A549 treated with DMSO at 1 μM for 4 hours (cell line): ENCODE data around the gene TRHDE. TPM values are rescaled to one million over a fixed set of nuclear protein-coding genes. Genes with fewer than 3 reads are reported as not detected.

Source experiments
- total RNA-seq: library from RNA; stranded (reverse); fragments of 200-300 nt; extraction: Qiagen RNA extraction; gene quantifications from 5 replicates; pipeline ENCODE4 v1.2.3, GENCODE V29; 2022; ENCODE audit warnings: low read depth

TRHDE gene
- total RNA-seq = 0.09 to 0.34 TPM (median 0.18 TPM) in 5 replicates

DNA sequence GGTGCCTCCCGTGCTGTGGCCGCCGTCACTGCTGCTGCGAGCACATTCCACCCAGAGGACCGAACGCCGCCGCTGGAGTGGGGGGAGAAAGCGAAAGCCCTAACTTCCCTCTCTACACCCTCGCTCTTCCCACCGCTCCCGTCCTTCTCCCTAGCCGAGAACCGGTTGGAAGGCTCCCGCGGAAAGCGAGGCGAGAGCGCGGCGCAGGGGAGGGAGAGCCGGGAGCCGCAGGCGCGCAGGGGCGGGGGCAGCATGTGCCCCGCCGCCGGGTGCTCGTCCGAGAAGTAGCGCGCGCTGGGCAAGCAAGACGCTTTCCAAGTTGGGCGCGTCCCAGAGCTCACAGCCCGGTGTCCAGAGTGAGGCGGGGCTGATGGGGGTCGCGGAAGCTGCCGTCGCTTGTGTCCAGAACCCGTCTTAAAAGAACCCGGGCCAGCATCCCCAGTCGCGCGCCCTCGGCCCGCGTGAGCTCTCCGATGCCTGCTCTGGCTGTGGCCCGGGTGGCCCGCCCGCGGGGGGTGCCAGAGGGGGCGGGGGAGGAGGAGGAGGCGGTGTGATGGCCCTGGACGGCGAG lies at the start of gene TRHDE:
TSS of gene TRHDE (plus strand) at position 280 of the 571 bp plus-strand sequence. CDS start at position 554, 274 bp downstream.

